Suprapubic skin (tissue), 4 donors: ENCODE results near the gene NTSR1.

Source experiments
- CTCF ChIP-seq, 2 donors: fragments of 200-600 bp in 1 of 2; fragments of 450-650 bp in 1 of 2; sonication (generic) in 1 of 2; IDR thresholded peaks; one replicate each; pipeline ENCODE4 v1.5.1; 2016 to 2019; ENCODE audit warnings: antibody characterized with exemption in 2 of 2, mild to moderate bottlenecking in 1 of 2, moderate library complexity in 1 of 2
- EP300 ChIP-seq: sonication (generic); formaldehyde crosslinking; IDR thresholded peaks from one replicate; pipeline ENCODE4 v1.6.1; 2017; ENCODE audit warnings: antibody characterized with exemption
- POLR2A ChIP-seq, 2 donors: fragments of 450-650 bp; IDR thresholded peaks; one replicate each; pipeline ENCODE4 v1.6.1; 2017; ENCODE audit warnings: antibody characterized with exemption in 2 of 2, mild to moderate bottlenecking in 2 of 2, moderate library complexity in 2 of 2
- POLR2AphosphoS5 ChIP-seq, 3 donors: sonication (generic); formaldehyde crosslinking; IDR thresholded peaks; one replicate each; pipeline ENCODE4 v1.6.1; 2017; ENCODE audit warnings: antibody characterized with exemption in 3 of 3

GRCh38 chr20:62665153-62665754 is 43.4 kb upstream of the NTSR1 start:
- no peak for TF ChIP-seq CTCF (IDR thresholded peaks at IDR 0.05)
- no peak for TF ChIP-seq POLR2AphosphoS5 (IDR thresholded peaks at IDR 0.05)
- no peak for TF ChIP-seq POLR2A (IDR thresholded peaks at IDR 0.05)
- TF ChIP-seq EP300 = no peak
